H1 (cell line): ENCODE data around the gene MX1. TPM values are rescaled to one million over a fixed set of nuclear protein-coding genes. Genes with fewer than 3 reads are reported as not detected.

ENCODE experiments used
- CTCF ChIA-PET: fragments of 300-600 bp; sonication (Branson Sonifier 250); formaldehyde crosslinking; loops from one replicate; lab custom pipeline; 2021; ENCODE audit not compliant: partially characterized antibody; lab: Charles Lee
- POLR2A ChIA-PET: fragments of 300-600 bp; sonication (Branson Sonifier 250); formaldehyde crosslinking; loops from one replicate; lab custom pipeline; 2021; ENCODE audit warnings: inconsistent platforms; ENCODE audit not compliant: partially characterized antibody; lab: Charles Lee
- DNase-seq, 2 experiments: peaks; one replicate each; pipeline versions ENCODE4 v3.0.0 to v3.0.0-alpha.2; 2010 to 2022; ENCODE audit warnings: low spot score in 2 of 2, low read depth in 1 of 2, mixed read lengths in 1 of 2
- FAIRE-seq: peaks from 2 replicates; lab custom pipeline; 2011; peaks lifted over from hg19 to GRCh38; lab: Jason Lieb, UNC
- H2AFZ ChIP-seq: 2 replicates; pipeline ENCODE4 v1.8.1; 2012; ENCODE audit warnings: low read length, inconsistent platforms
- H2AK5ac ChIP-seq: 2 replicates; pipeline ENCODE4 v1.6.1; 2013; ENCODE audit warnings: low read depth, low read length
- H2BK120ac ChIP-seq: replicated peaks from 2 replicates; pipeline ENCODE3; 2013; ENCODE audit warnings: low read depth, low read length, inconsistent platforms
- H2BK12ac ChIP-seq: 2 replicates; pipeline ENCODE4 v1.6.1; 2013; ENCODE audit warnings: low read depth, low read length
- H2BK15ac ChIP-seq: 2 replicates; pipeline ENCODE4 v1.6.1; 2013; ENCODE audit warnings: low read length
- H2BK20ac ChIP-seq: 2 replicates; pipeline ENCODE4 v1.6.1; 2013; ENCODE audit warnings: low read length
- H2BK5ac ChIP-seq: 2 replicates; pipeline ENCODE4 v1.6.1; 2013; ENCODE audit warnings: low read depth, low read length
- H3K14ac ChIP-seq: 2 replicates; pipeline ENCODE4 v1.6.1; 2013; ENCODE audit warnings: inconsistent platforms; ENCODE audit not compliant: insufficient read length
- H3K18ac ChIP-seq: 2 replicates; pipeline ENCODE4 v1.6.1; 2013; ENCODE audit warnings: low read length; ENCODE audit errors: extremely low read depth
- H3K23ac ChIP-seq: 2 replicates; pipeline ENCODE4 v1.6.1; 2013; ENCODE audit warnings: inconsistent platforms; ENCODE audit not compliant: insufficient read length
- H3K23me2 ChIP-seq: 2 replicates; pipeline ENCODE4 v1.6.1; 2013; ENCODE audit warnings: low read depth, low read length
- H3K27ac ChIP-seq: 2 replicates; pipeline ENCODE4 v1.6.1; 2011; ENCODE audit warnings: low read depth, low read length, inconsistent platforms
- H3K27me3 ChIP-seq, 4 experiments: replicated peaks in 1 of 4; 1 replicate in 1 of 4; 2 replicates in 3 of 4; pipeline versions ENCODE4 v1.6.1 to v1.8.1; 2011 to 2013; ENCODE audit warnings: low read length in 3 of 4, mild to moderate bottlenecking in 3 of 4, inconsistent platforms in 2 of 4, mixed read lengths in 2 of 4, moderate library complexity in 1 of 4; ENCODE audit not compliant: control insufficient read depth in 3 of 4, insufficient read depth in 3 of 4; ENCODE audit errors: extremely low read depth in 1 of 4
- H3K36me3 ChIP-seq, 4 experiments: 2 replicates each; pipeline versions ENCODE4 v1.6.1 to v1.8.1; 2011 to 2013; ENCODE audit warnings: mild to moderate bottlenecking in 4 of 4, low read length in 3 of 4, moderate library complexity in 2 of 4, control low read depth in 1 of 4, inconsistent platforms in 1 of 4; ENCODE audit not compliant: insufficient read depth in 4 of 4, control insufficient read depth in 2 of 4
- H3K4ac ChIP-seq: replicated peaks from 2 replicates; pipeline ENCODE3; 2013; ENCODE audit warnings: low read length, low read depth, mixed read lengths, inconsistent platforms; ENCODE audit not compliant: insufficient read length
- H3K4me1 ChIP-seq, 4 experiments: replicated peaks in 1 of 4; 1 replicate in 1 of 4; 2 replicates in 3 of 4; pipeline versions ENCODE4 v1.6.1 to v1.8.1; 2011 to 2013; ENCODE audit warnings: low read length in 3 of 4, inconsistent platforms in 2 of 4, mixed read lengths in 1 of 4; ENCODE audit not compliant: insufficient read depth in 4 of 4, control insufficient read depth in 3 of 4
- H3K4me2 ChIP-seq, 2 experiments: 2 replicates each; pipeline versions ENCODE4 v1.6.1 to v1.8.1; 2011 to 2013; ENCODE audit warnings: low read depth in 2 of 2, low read length in 2 of 2, control low read depth in 1 of 2, inconsistent platforms in 1 of 2, mild to moderate bottlenecking in 1 of 2; ENCODE audit not compliant: insufficient read depth in 1 of 2
- H3K4me3 ChIP-seq, 4 experiments: fragments of 200-600, 300-600 bp in 1 of 4; sonication (generic), shearing (Covaris generic), sonication (Bioruptor Twin) in 1 of 4; 2 replicates each; pipeline versions ENCODE4 v1.5.1 to v1.8.1; 2011 to 2016; ENCODE audit warnings: low read length in 4 of 4, low read depth in 3 of 4, control low read depth in 2 of 4, inconsistent platforms in 2 of 4, mild to moderate bottlenecking in 2 of 4, mixed read lengths in 1 of 4, moderate library complexity in 1 of 4; ENCODE audit not compliant: insufficient read depth in 2 of 4; ENCODE audit errors: extremely low read depth in 1 of 4
- H3K56ac ChIP-seq: replicated peaks from 2 replicates; pipeline ENCODE3; 2013; ENCODE audit warnings: low read depth, mild to moderate bottlenecking, mixed read lengths, low read length, inconsistent platforms; ENCODE audit not compliant: insufficient read length
- H3K79me1 ChIP-seq: 2 replicates; pipeline ENCODE4 v1.6.1; 2013; ENCODE audit warnings: low read depth, low read length, control low read depth
- H3K79me2 ChIP-seq, 2 experiments: 2 replicates each; pipeline versions ENCODE4 v1.6.1 to v1.8.1; 2012 to 2013; ENCODE audit warnings: low read length in 2 of 2, mild to moderate bottlenecking in 2 of 2, inconsistent platforms in 1 of 2; ENCODE audit not compliant: insufficient read depth in 2 of 2, control insufficient read depth in 1 of 2
- H3K9ac ChIP-seq, 4 experiments: replicated peaks in 1 of 4; 1 replicate in 1 of 4; 2 replicates in 3 of 4; pipeline versions ENCODE4 v1.6.1 to v1.8.1; 2011 to 2013; ENCODE audit warnings: low read depth in 3 of 4, low read length in 3 of 4, control low read depth in 2 of 4, mild to moderate bottlenecking in 2 of 4, moderate library complexity in 2 of 4, inconsistent platforms in 1 of 4; ENCODE audit errors: extremely low read depth in 1 of 4
- H3K9me3 ChIP-seq, 2 experiments: 2 replicates each; pipeline versions ENCODE4 v1.6.1 to v1.8.1; 2012 to 2013; ENCODE audit warnings: mild to moderate bottlenecking in 2 of 2, moderate library complexity in 2 of 2, control low read depth in 1 of 2, inconsistent platforms in 1 of 2, low read depth in 1 of 2, low read length in 1 of 2, mixed read lengths in 1 of 2; ENCODE audit not compliant: insufficient read depth in 2 of 2
- H4K20me1 ChIP-seq, 2 experiments: replicated peaks in 1 of 2; 2 replicates each; pipeline versions ENCODE3 to v1.8.1; 2011 to 2013; ENCODE audit warnings: inconsistent platforms in 2 of 2, low read length in 2 of 2, mild to moderate bottlenecking in 1 of 2; ENCODE audit not compliant: insufficient read depth in 2 of 2, control insufficient read depth in 1 of 2
- H4K5ac ChIP-seq: 2 replicates; pipeline ENCODE4 v1.6.1; 2013; ENCODE audit warnings: low read length, low read depth, mixed read lengths, inconsistent platforms; ENCODE audit not compliant: insufficient read length
- H4K8ac ChIP-seq: 2 replicates; pipeline ENCODE4 v1.8.0; 2013; ENCODE audit warnings: mild to moderate bottlenecking, moderate library complexity, low read length, inconsistent platforms; ENCODE audit not compliant: insufficient read depth; ENCODE audit errors: extremely low read depth
- H4K91ac ChIP-seq: replicated peaks from 2 replicates; pipeline ENCODE3; 2013; ENCODE audit warnings: low read length, mixed read lengths, inconsistent platforms; ENCODE audit not compliant: insufficient read length
- CHD2 ChIP-seq: IDR thresholded peaks from 2 replicates; pipeline ENCODE4 v1.6.1; 2012; ENCODE audit warnings: low read length, improper control_type of control experiment
- CREB1 ChIP-seq: IDR thresholded peaks from 2 replicates; pipeline ENCODE4 v1.6.1; 2012; ENCODE audit warnings: inconsistent platforms
- GABPA ChIP-seq: IDR thresholded peaks from 2 replicates; pipeline ENCODE4 v1.6.1; 2011; ENCODE audit warnings: mild to moderate bottlenecking, low read length, moderate library complexity, borderline replicate concordance; ENCODE audit not compliant: insufficient read depth
- POLR2AphosphoS5 ChIP-seq: IDR thresholded peaks from 2 replicates; pipeline ENCODE4 v1.6.1; 2011; ENCODE audit warnings: low read depth, low read length
- SAP30 ChIP-seq: fragments of 300-600 bp; sonication (generic); IDR thresholded peaks from 2 replicates; pipeline ENCODE4 v1.7.1; 2012; ENCODE audit warnings: low read length, moderate library complexity, mild to moderate bottlenecking, inconsistent platforms; ENCODE audit not compliant: insufficient read depth, insufficient replicate concordance
- SIX5 ChIP-seq: IDR thresholded peaks from 2 replicates; pipeline ENCODE4 v1.6.1; 2011; ENCODE audit warnings: mild to moderate bottlenecking, low read depth, low read length
- TCF12 ChIP-seq: IDR thresholded peaks from 2 replicates; pipeline ENCODE4 v1.6.1; 2011; ENCODE audit warnings: low read depth, mild to moderate bottlenecking, low read length
- TEAD4 ChIP-seq: IDR thresholded peaks from 2 replicates; pipeline ENCODE4 v1.6.1; 2012; ENCODE audit warnings: low read depth, low read length, inconsistent platforms, mixed read lengths
- WGBS, 2 experiments: shearing (Covaris generic) in 1 of 2; methylation state at CpG; one replicate each; pipeline versions ENCODE4 v1.1.6 to v1.1.7; 2013 to 2015; ENCODE audit warnings: low lambda C conversion rate in 2 of 2, mixed read lengths in 2 of 2, inconsistent platforms in 1 of 2, low coverage in 1 of 2, missing lambda C conversion rate in 1 of 2; ENCODE audit not compliant: insufficient replicate concordance in 2 of 2, insufficient coverage in 1 of 2, insufficient read length in 1 of 2; ENCODE audit errors: extremely low coverage in 1 of 2, missing lambda C conversion rate in 1 of 2; 5-methylcytosine and 5-hydroxymethylcytosine counted together
- polyA plus RNA-seq, 7 experiments: library from polyadenylated mRNA; depleted of rRNA in 3 of 7; stranded (reverse) in 5 of 7; unstranded in 2 of 7; fragments of >200 nt in 5 of 7; fragments of 200-250 nt in 2 of 7; gene quantifications; 1 replicate in 5 of 7; 2 replicates in 1 of 7; 4 replicates in 1 of 7; pipeline versions ENCODE4 v1.2.1 to v1.2.3, GENCODE V29; 2011 to 2013; ENCODE audit warnings: missing spikeins in 2 of 7, mixed read lengths in 2 of 7
- total RNA-seq: library from RNA; stranded (reverse); fragmentation: NEBNext Ultra II Directional; extraction: Animal tissue kit (Norgen Biotek cat#: 25700); gene quantifications from 2 replicates; pipeline ENCODE4 v1.2.1, GENCODE V29; 2021
- TF ChIP-seq, protein P1 (sequence below): IDR thresholded peaks from 2 replicates; pipeline ENCODE4 v1.6.1; 2012; ENCODE audit warnings: inconsistent platforms
- TF ChIP-seq, protein P2 (sequence below): IDR thresholded peaks from 2 replicates; pipeline ENCODE4 v1.6.1; 2012; ENCODE audit warnings: low read length, inconsistent platforms

The MX1 gene
- total and polyA plus RNA-seq, 2 of the 8 experiments (the other 6 are each of a cell fraction or from before 2014, with no cell fraction given) = 3.8 to 5.7 TPM

DNA sequence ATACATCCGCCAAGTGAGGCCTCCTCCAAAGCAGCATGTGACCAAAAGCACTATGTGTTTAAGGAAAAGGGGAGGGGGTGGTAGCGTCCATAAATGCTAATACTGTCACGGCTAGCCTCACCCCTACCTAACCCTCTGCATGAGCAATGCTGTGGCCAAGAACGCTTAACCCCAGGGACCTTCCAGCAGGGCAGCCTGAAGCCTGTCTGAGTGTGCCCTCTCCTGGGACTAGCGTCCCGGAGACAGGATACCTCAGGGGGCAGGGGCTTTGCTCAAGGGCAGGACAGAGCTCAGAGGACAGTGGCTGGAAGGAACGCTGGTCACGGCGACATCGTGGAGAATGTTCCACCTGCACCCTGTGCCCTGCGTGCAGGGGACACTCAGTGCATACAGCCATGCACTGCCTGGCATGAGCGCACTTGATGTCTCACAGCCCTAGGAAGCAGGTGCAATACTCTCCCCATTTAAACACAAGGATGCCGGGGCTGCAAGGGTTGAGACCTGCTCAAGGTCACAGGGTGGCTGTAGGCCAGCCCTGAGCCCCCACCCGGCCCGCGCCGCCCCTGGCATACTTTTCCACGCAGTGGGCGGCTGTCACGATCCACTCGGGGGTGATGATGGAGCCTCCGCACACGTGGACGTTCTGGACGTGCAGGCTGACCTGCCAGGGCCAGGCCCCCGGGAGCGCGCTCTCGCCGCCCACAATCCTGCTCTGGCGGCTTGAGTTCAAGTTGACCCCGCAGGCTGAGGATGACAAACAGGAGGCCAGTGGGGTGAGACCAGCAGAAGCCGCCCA is 46.9 kb downstream of the MX1 start:
- ChIA-PET CTCF (no interaction called here), POLR2A (interaction anchor here (1.2 kb wide), 1 partner anchor 33 kb away, joined by 4 read pairs; no protein-coding TSS in a partner anchor)
- no peaks in the 10 kb centered on the region for H3K79me1 ChIP-seq
- H4K8ac ChIP-seq = peak overlapping the region; percentile 29; the same call in 1 of the 2 replicates
- no peak overlapping the region for H2BK120ac ChIP-seq
- peaks cover 4 to 16% (median 7%) of the 10 kb centered on the region in 4 experiments for H3K4me1 ChIP-seq
- H3K14ac ChIP-seq = no peak overlapping the region
- no peaks in the 10 kb centered on the region; the same call in 1 of the 2 replicates for H3K23me2 ChIP-seq
- no peak overlapping the region for H3K4me2 ChIP-seq
- DNase-seq = no peak
- 0 out of 2 replicates have a peak overlapping the region, but pooled peaks have one; percentile 27 for H2BK12ac ChIP-seq
- no peaks in the 10 kb centered on the region for H3K9me3 ChIP-seq
- peaks cover 3 to 14% (median 5%) of the 10 kb centered on the region in 4 experiments; a peak in 5 of 8 replicates for H3K36me3 ChIP-seq
- no peak overlapping the region for H3K9ac ChIP-seq
- no peak overlapping the region for H2AK5ac ChIP-seq
- no peak for FAIRE-seq
- H2BK15ac ChIP-seq = no peak overlapping the region
- H3K4ac ChIP-seq = peak overlapping the region; percentile 54
- H3K18ac ChIP-seq = no peak overlapping the region
- H2BK5ac ChIP-seq = no peak overlapping the region; the same call in 1 of the 2 replicates
- H3K4me3 ChIP-seq = no peak overlapping the region
- H3K27me3 ChIP-seq = no peaks in the 10 kb centered on the region
- no peak overlapping the region for H3K56ac ChIP-seq
- H4K91ac ChIP-seq = peak overlapping the region; percentile 13
- peak overlapping the region; percentile 21 for H4K5ac ChIP-seq
- no peak overlapping the region for H3K23ac ChIP-seq
- no peaks in the 10 kb centered on the region for H3K79me2 ChIP-seq
- no peak overlapping the region for H2AFZ ChIP-seq
- H2BK20ac ChIP-seq = peak overlapping the region; percentile 40; the same call in 1 of the 2 replicates
- no peak overlapping the region for H3K27ac ChIP-seq
- H4K20me1 ChIP-seq = peaks cover 0 to 2% of the 10 kb centered on the region in 2 experiments
- 89% methylated on average over 20 of the region's 33 CpGs; no CpG with 5 or more reads in 1 of the 2 experiments for WGBS, 2 experiments
- TF ChIP-seq, protein P1, sequence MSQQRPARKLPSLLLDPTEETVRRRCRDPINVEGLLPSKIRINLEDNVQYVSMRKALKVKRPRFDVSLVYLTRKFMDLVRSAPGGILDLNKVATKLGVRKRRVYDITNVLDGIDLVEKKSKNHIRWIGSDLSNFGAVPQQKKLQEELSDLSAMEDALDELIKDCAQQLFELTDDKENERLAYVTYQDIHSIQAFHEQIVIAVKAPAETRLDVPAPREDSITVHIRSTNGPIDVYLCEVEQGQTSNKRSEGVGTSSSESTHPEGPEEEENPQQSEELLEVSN = no peak
- no peak for TF ChIP-seq POLR2AphosphoS5
- TF ChIP-seq CHD2 = no peak
- TF ChIP-seq, protein P2, sequence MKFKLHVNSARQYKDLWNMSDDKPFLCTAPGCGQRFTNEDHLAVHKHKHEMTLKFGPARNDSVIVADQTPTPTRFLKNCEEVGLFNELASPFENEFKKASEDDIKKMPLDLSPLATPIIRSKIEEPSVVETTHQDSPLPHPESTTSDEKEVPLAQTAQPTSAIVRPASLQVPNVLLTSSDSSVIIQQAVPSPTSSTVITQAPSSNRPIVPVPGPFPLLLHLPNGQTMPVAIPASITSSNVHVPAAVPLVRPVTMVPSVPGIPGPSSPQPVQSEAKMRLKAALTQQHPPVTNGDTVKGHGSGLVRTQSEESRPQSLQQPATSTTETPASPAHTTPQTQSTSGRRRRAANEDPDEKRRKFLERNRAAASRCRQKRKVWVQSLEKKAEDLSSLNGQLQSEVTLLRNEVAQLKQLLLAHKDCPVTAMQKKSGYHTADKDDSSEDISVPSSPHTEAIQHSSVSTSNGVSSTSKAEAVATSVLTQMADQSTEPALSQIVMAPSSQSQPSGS = no peak
- TF ChIP-seq TEAD4 = no peak
- no peak for TF ChIP-seq SAP30
- no peak for TF ChIP-seq GABPA
- TF ChIP-seq TCF12 = no peak
- no peak for TF ChIP-seq CREB1
- TF ChIP-seq SIX5 = no peak
